Measurements from ENCODE around the gene PCSK9. TPM values are rescaled to one million over a fixed set of nuclear protein-coding genes. Genes with fewer than 3 reads are reported as not detected.

The PCSK9 gene
- total RNA-seq, 2 donors from 2014 or later, result not detected

DNA sequence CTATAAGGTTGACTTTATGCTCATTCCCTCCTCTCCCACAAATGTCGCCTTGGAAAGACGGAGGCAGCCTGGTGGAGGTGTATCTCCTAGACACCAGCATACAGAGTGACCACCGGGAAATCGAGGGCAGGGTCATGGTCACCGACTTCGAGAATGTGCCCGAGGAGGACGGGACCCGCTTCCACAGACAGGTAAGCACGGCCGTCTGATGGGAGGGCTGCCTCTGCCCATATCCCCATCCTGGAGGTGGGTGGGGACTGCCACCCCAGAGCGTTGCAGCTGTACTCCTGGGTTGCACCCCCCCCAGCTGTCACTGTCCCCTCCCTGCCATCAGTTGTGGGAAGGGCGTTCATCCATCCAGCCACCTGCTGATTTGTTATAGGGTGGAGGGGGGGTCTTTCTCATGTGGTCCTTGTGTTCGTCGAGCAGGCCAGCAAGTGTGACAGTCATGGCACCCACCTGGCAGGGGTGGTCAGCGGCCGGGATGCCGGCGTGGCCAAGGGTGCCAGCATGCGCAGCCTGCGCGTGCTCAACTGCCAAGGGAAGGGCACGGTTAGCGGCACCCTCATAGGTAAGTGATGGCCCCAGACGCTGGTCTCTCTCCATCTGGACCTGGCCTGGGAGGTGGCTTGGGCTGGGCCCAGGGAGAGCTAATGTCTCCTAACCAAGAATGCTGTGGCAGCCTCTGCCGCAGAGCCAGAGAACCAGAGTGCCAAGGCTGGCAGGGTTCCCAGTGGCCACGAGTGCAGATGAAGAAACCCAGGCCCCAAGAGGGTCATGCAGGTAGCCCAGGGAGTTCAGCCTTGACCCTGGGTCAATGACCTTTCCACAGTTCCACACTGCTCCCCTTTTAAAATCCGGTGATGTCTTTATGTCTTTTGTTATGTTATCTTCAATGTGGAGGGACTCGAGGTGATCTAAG, 13.1 kb downstream of the PCSK9 start:
- Mint-ChIP-seq H3K27ac (no peak overlapping the region), H3K4me3 (no peak overlapping the region), H3K36me3 (ENCODE audit: insufficient read depth in 2 of 2) (no peaks in the 10 kb centered on the region), H3K27me3 (ENCODE audit: low read depth) (no peaks in the 10 kb centered on the region), H3K4me1 (ENCODE audit: low read depth) (no peaks in the 10 kb centered on the region), H3K9me3 (no peaks in the 10 kb centered on the region)
- DNase-seq, result no peak
- no peak for ATAC-seq (replicated peaks in 1 of 2)

DNA sequence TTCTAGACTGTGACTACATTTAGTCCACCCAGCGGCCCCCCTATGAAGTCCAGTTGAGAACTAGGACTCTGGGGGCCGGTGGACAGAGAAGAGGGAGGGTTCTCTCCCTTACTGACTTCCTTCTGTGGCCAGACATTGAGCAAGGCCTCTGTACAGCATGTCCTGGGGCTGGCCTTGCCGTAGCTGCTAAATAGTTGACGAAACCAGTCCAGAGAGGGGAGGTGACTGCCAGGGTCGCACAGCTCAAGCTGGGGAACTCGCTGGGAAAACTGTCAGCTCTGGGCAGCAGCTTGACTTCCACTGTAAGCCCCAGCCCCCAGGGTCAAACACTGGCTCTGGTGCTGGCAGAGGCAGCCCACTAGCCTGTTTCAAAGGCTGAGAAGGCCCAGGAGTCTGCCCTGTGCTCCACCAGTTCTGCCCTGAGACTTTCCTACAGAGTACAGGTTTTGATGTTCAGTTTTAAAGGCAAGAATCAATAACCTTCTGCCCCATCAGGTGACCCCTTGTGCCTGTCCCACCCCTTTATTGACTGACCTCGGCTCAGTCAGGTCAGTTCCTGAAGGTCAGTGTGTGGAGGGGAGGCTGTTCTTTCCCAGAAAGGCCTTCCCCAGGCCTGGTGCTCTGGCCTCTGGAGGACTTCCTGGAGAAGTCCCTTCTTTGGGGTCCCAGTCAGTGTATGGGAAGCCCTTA, 14.1 kb downstream of the PCSK9 start:
- Mint-ChIP-seq H3K36me3 (ENCODE audit: insufficient read depth in 2 of 2) (no peaks in the 10 kb centered on the region), H3K9me3 (no peaks in the 10 kb centered on the region), H3K27ac (no peak overlapping the region), H3K27me3 (ENCODE audit: low read depth) (no peaks in the 10 kb centered on the region), H3K4me3 (no peak overlapping the region), H3K4me1 (ENCODE audit: low read depth) (no peaks in the 10 kb centered on the region)
- ATAC-seq (replicated peaks in 1 of 2) (no peak), DNase-seq (no peak)

DNA sequence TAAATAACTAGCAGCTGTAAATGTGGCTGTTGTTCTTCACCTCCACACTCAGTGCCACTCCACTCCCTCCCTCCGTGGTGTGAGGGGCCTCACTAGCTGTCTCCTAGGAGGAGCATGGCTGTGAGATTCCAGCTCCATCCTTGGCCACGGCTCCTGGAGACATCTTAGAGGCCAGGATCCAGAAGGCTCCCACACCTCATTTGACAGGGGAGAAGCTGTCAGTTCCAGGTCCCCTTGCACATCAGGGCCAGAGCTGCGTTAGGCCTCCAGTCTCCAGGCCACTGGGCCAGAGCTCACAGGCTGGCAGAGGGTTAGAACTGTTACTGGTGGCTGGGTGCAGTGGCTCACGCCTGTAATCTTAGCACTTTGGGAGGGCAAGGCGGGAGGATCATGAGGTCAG, 15.0 kb downstream of the PCSK9 start:
- H3K36me3 Mint-ChIP-seq (ENCODE audit: insufficient read depth in 2 of 2), result no peaks in the 10 kb centered on the region
- H3K9me3 Mint-ChIP-seq, result no peaks in the 10 kb centered on the region
- H3K27me3 Mint-ChIP-seq (ENCODE audit: low read depth), result no peaks in the 10 kb centered on the region
- ATAC-seq (replicated peaks in 1 of 2), result no peak
- DNase-seq, result no peak
- H3K4me1 Mint-ChIP-seq (ENCODE audit: low read depth), result no peaks in the 10 kb centered on the region
- H3K4me3 Mint-ChIP-seq, result no peak overlapping the region
- no peak overlapping the region for H3K27ac Mint-ChIP-seq

DNA sequence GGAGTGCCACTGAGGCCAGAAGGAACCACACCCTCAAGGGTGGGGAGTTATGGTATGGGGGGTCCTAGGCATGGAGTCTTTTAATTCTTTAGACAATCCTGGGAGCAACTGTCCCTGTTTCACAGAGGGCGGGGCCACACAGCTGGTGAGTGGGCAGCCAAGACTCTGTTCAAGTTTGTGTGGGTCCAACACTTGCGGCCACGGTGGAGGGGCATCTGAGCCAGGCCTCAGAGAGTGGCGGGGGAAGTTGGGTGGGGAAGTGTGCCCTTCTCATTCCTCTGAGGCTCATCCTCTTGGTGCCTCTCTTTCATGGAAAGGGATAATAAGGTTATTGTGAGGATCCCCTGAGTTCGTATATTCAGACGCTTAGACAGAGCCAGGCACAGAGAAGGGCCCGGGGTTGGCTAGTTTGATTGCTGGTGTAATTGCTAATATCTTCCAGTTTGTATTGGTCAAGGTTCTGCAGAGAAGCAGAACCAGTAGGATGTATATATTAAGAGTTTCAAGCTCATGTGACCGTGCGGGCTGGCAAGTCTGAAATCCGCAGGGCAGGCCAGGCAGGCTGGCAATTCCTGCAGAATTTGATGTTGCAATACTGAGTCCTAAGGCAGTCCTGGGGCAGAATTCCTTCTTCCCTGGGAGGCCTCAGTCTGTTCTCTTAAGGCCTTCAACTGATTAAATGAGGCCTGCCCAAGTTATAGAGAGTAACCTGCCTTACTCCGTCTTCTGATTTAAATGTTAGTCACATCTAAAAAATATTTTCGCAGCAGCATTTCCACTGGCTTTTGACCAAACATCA, 15.9 kb downstream of the PCSK9 start:
- ATAC-seq (replicated peaks in 1 of 2) (no peak), DNase-seq (no peak)
- H3K4me3 Mint-ChIP-seq, result no peak overlapping the region
- H3K36me3 Mint-ChIP-seq (ENCODE audit: insufficient read depth in 2 of 2), result no peaks in the 10 kb centered on the region
- no peaks in the 10 kb centered on the region for H3K9me3 Mint-ChIP-seq
- H3K27ac Mint-ChIP-seq, result no peak overlapping the region
- peaks cover 4% of the 10 kb centered on the region for H3K4me1 Mint-ChIP-seq (ENCODE audit: low read depth)
- H3K27me3 Mint-ChIP-seq (ENCODE audit: low read depth), result no peaks in the 10 kb centered on the region

DNA sequence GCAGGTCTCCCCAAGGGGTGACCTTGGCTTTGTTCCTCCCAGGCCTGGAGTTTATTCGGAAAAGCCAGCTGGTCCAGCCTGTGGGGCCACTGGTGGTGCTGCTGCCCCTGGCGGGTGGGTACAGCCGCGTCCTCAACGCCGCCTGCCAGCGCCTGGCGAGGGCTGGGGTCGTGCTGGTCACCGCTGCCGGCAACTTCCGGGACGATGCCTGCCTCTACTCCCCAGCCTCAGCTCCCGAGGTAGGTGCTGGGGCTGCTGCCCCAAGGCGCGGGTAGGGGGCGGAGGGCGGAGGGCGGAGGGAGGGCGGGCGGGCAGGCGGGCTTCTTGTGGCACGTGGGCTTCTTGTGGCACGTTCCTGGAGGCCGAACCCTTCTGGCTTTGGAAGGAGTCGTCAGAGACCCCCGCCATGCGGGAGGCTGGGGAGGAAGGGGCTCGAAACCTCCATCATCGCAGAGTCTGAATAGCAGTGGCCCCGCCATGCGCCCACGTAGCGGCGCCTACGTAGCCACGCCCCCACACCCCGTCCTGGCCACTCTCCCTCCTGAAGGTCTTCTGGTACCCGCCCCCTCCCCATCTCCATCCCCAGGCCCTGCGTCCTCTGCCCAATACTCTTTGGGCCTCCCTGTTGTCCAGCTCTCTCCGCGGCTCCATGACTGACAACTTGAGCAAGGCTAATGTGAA, 16.7 kb downstream of the PCSK9 start:
- Mint-ChIP-seq H3K27me3 (ENCODE audit: low read depth) (no peaks in the 10 kb centered on the region), H3K4me1 (ENCODE audit: low read depth) (peaks cover 12% of the 10 kb centered on the region), H3K27ac (no peak overlapping the region), H3K9me3 (no peaks in the 10 kb centered on the region), H3K36me3 (ENCODE audit: insufficient read depth in 2 of 2) (no peaks in the 10 kb centered on the region), H3K4me3 (no peak overlapping the region)
- ATAC-seq (replicated peaks in 1 of 2) (no peak), DNase-seq (no peak)

DNA sequence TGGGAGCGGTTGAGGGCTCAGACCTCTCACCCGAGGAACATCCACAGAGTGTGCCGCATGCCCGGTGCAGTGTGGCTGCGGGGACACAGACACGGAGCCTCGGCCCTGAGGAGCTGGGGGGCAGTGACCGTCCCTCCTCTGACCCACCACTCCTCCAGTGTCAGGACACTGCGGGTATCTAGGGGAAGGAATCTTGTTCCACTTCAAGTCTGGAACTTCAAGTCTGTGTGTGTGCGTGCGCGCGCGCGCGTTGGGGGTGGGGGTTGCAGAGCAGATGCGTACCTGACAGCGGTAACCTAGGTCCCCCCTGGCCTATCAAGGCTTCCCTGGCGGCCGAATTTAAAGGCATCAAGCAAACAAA, 17.3 kb downstream of the PCSK9 start:
- Mint-ChIP-seq H3K27ac (no peak overlapping the region), H3K4me1 (ENCODE audit: low read depth) (peaks cover 13% of the 10 kb centered on the region), H3K27me3 (ENCODE audit: low read depth) (no peaks in the 10 kb centered on the region), H3K9me3 (no peaks in the 10 kb centered on the region), H3K4me3 (no peak overlapping the region), H3K36me3 (ENCODE audit: insufficient read depth in 2 of 2) (no peaks in the 10 kb centered on the region)
- no peak for DNase-seq
- ATAC-seq (replicated peaks in 1 of 2), result no peak

DNA sequence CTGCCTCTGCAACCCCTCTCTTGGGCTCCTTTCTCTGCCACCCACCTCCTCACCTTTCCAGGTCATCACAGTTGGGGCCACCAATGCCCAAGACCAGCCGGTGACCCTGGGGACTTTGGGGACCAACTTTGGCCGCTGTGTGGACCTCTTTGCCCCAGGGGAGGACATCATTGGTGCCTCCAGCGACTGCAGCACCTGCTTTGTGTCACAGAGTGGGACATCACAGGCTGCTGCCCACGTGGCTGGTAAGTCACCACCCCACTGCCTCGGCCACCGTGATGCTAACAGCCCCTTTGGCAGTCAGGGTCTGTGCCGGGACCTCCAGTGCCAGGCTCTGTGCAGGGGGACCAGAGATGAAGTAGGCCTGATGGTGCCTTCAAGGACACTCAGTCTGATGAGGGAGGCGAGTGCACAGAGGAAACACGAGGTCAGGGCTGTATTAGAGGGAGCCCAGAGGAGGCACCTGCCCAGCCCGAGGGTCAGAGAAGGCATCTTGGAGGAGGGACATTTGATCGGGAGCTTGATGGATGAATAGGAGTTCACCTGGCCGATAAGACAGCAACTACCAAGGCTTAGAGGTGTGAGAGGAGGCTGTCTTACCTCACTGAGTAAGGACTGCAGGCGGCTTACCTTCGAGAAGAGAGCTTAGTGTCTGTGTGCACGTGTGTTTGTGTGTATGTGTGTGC, 18.1 kb downstream of the PCSK9 start:
- H3K9me3 Mint-ChIP-seq, result no peaks in the 10 kb centered on the region
- no peak for ATAC-seq (replicated peaks in 1 of 2)
- DNase-seq, result no peak
- peaks cover 13% of the 10 kb centered on the region for H3K4me1 Mint-ChIP-seq (ENCODE audit: low read depth)
- H3K27me3 Mint-ChIP-seq (ENCODE audit: low read depth), result no peaks in the 10 kb centered on the region
- no peaks in the 10 kb centered on the region for H3K36me3 Mint-ChIP-seq (ENCODE audit: insufficient read depth in 2 of 2)
- no peak overlapping the region for H3K27ac Mint-ChIP-seq
- no peak overlapping the region for H3K4me3 Mint-ChIP-seq

DNA sequence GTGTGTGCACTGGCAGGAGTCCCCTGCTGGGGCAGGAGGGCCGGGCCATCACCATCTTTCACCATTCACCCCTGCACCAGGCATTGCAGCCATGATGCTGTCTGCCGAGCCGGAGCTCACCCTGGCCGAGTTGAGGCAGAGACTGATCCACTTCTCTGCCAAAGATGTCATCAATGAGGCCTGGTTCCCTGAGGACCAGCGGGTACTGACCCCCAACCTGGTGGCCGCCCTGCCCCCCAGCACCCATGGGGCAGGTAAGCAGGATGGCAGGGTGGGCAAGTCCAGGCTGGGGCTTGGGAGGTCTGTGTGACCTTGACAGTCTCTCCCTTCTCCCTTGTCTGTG, 18.6 kb downstream of the PCSK9 start:
- H3K27me3 Mint-ChIP-seq (ENCODE audit: low read depth), result no peaks in the 10 kb centered on the region
- no peaks in the 10 kb centered on the region for H3K9me3 Mint-ChIP-seq
- no peaks in the 10 kb centered on the region for H3K36me3 Mint-ChIP-seq (ENCODE audit: insufficient read depth in 2 of 2)
- peaks cover 13% of the 10 kb centered on the region for H3K4me1 Mint-ChIP-seq (ENCODE audit: low read depth)
- no peak overlapping the region for H3K27ac Mint-ChIP-seq
- H3K4me3 Mint-ChIP-seq, result no peak overlapping the region
- DNase-seq (no peak), ATAC-seq (replicated peaks in 1 of 2) (no peak)

DNA sequence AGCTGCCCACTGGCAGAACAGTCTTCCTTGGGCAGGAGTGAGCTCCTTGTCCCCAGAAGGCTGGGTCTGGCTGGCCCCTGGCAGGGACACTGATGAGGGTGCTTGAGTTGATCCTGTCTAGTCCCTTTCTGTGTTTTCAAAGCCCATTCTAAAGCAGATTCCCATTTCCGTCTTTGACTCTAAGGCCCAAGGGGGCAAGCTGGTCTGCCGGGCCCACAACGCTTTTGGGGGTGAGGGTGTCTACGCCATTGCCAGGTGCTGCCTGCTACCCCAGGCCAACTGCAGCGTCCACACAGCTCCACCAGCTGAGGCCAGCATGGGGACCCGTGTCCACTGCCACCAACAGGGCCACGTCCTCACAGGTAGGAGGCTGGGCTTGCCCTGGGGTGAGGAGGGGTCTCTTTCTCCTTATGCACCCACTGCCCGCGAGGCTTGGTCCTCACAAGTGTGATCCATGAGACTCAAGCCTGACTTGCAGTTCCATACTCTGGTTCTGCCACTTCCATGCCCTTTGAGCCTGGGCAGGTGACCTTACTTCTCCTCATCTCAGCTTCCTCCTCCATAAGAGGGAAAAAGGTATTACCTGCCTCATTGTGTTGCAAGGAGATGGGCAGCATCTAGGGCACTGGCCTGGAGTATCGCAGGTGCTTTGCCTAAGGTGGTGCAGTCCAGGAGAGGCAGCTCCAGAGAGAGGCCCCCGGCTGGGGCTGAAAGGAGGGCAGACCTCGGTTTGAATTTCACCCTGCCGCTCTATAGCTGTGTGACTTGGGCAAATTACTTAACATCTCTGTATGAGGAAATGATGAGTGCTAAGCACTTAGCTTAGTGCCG, 20.2 kb downstream of the PCSK9 start:
- Mint-ChIP-seq H3K9me3 (no peaks in the 10 kb centered on the region), H3K4me1 (ENCODE audit: low read depth) (peaks cover 13% of the 10 kb centered on the region), H3K36me3 (ENCODE audit: insufficient read depth in 2 of 2) (no peaks in the 10 kb centered on the region), H3K27me3 (ENCODE audit: low read depth) (no peaks in the 10 kb centered on the region), H3K27ac (no peak overlapping the region), H3K4me3 (no peak overlapping the region)
- ATAC-seq (replicated peaks in 1 of 2) (no peak), DNase-seq (no peak)

DNA sequence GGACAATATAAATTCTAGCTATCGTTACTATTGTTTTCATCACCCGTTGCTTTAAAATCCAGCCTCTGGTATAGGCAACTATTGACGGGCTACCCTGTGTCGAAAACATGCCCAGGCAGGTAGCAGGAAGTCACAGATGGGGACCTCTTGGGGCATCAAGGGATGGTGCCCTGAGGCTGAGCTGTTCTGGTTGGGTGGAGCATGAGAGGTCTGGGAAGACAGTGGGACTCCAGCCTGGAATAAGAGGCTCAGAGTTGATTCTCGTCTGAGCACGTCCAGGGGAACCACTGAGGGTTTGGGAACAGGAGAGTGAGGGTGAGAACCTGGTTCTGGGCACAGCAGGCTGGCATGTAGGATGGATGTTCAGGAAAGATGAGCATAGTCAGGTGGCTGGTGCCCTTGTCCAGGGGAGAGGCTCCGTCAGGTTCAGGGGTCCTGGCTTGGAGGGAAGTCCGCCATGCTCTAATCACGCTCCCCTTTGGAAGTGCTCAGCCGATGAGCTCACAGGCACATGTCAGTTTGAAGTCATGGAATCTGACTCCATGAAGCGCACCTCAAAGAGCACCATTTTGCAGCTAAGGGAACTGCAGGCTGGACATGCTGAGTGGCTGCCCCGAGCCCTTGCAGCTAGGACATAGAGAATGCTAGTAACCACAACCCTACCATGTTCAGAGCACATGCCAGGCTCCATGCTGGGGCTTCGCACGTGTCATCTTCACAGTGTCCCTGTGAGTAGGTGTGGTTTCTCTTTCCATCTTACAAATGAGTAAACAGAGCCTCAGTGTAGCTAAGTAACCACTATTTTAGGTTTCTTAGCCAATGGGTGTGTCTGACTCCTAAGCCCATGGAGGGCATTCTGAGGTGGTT, 21.0 kb downstream of the PCSK9 start:
- H3K4me1 Mint-ChIP-seq (ENCODE audit: low read depth), result peaks cover 13% of the 10 kb centered on the region
- no peaks in the 10 kb centered on the region for H3K36me3 Mint-ChIP-seq (ENCODE audit: insufficient read depth in 2 of 2)
- no peak overlapping the region for H3K27ac Mint-ChIP-seq
- no peaks in the 10 kb centered on the region for H3K27me3 Mint-ChIP-seq (ENCODE audit: low read depth)
- H3K9me3 Mint-ChIP-seq, result no peaks in the 10 kb centered on the region
- DNase-seq (peak; percentile 19 to 37), ATAC-seq (replicated peaks in 1 of 2) (peak; percentile 82 to 83)
- no peak overlapping the region for H3K4me3 Mint-ChIP-seq

DNA sequence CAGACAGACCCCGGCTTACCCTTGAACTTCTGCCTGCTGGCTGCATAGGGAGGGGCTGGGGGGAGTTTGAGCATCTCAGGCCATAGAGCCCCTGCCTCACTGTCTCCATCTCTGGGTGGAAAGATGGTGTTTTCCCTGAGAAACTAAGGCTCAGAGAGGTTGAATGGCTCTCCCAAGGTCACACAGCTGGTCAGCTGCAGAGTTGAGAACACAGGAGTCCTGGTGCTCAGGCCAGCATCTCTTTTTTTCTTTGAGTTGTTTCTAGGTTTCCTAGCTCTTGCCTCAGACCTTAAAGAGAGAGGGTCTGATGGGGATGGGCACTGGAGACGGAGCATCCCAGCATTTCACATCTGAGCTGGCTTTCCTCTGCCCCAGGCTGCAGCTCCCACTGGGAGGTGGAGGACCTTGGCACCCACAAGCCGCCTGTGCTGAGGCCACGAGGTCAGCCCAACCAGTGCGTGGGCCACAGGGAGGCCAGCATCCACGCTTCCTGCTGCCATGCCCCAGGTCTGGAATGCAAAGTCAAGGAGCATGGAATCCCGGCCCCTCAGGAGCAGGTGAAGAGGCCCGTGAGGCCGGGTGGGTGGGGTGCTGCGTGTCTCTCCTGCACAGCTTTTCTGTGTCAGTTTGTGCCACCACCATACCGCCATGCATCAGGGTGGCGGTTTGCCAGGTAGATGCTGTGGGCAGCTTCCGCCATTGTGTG, 21.8 kb downstream of the PCSK9 start:
- no peak for ATAC-seq (replicated peaks in 1 of 2)
- Mint-ChIP-seq H3K27me3 (ENCODE audit: low read depth) (no peaks in the 10 kb centered on the region), H3K4me3 (no peak overlapping the region), H3K27ac (no peak overlapping the region), H3K4me1 (ENCODE audit: low read depth) (peaks cover 13% of the 10 kb centered on the region), H3K36me3 (ENCODE audit: insufficient read depth in 2 of 2) (no peaks in the 10 kb centered on the region), H3K9me3 (no peaks in the 10 kb centered on the region)
- no peak for DNase-seq

Data from activated T-cell treated with anti-CD3 and anti-CD28 coated beads, Interleukin-2, amount 50 U/mL, for 72 hours (primary cell).